Neuron (in vitro differentiated cells): ENCODE data around the gene COMP.

Experiments
- H2AFZ ChIP-seq: one replicate; pipeline ENCODE4 v1.6.1; 2013; ENCODE audit warnings: low read depth, mild to moderate bottlenecking, inconsistent platforms, low read length, moderate library complexity
- H3K27me3 ChIP-seq: one replicate; pipeline ENCODE4 v1.6.1; 2013; ENCODE audit warnings: low read length; ENCODE audit not compliant: insufficient read depth
- H3K36me3 ChIP-seq: one replicate; pipeline ENCODE4 v1.6.1; 2013; ENCODE audit warnings: low read length; ENCODE audit not compliant: insufficient read depth
- H3K4me1 ChIP-seq: one replicate; pipeline ENCODE4 v1.6.1; 2013; ENCODE audit warnings: low read length; ENCODE audit not compliant: insufficient read depth
- H3K4me3 ChIP-seq: 2 replicates; pipeline ENCODE4 v1.5.1; 2013; ENCODE audit warnings: mild to moderate bottlenecking, low read length, moderate library complexity
- H3K9me3 ChIP-seq: one replicate; pipeline ENCODE4 v1.6.1; 2013; ENCODE audit warnings: low read length

The COMP gene

GRCh38 chr19:18750295-18750970, 40.7 kb downstream of the COMP start:
- Histone ChIP-seq H3K9me3 (peaks cover 3% of the 10 kb centered on the region), H3K4me1 (peaks cover 4% of the 10 kb centered on the region), H3K27me3 (no peaks in the 10 kb centered on the region), H3K36me3 (peaks cover 22% of the 10 kb centered on the region), H3K4me3 (no peak overlapping the region), H2AFZ (no peak overlapping the region)

- Histone ChIP-seq H3K27me3 (no peaks in the 10 kb centered on the region), H3K4me1 (peaks cover 4% of the 10 kb centered on the region), H3K4me3 (no peak overlapping the region), H3K9me3 (peaks cover 3% of the 10 kb centered on the region), H2AFZ (no peak overlapping the region), H3K36me3 (peaks cover 19% of the 10 kb centered on the region)
These were observed 41.5 kb downstream of the COMP start for GRCh38 chr19:18749362-18750231.

- no peak overlapping the region for H2AFZ ChIP-seq
- H3K4me3 ChIP-seq = no peak overlapping the region
- no peaks in the 10 kb centered on the region for H3K9me3 ChIP-seq
- no peaks in the 10 kb centered on the region for H3K27me3 ChIP-seq
- peaks cover 14% of the 10 kb centered on the region for H3K36me3 ChIP-seq
- peaks cover 4% of the 10 kb centered on the region for H3K4me1 ChIP-seq
These were observed 44.4 kb downstream of the COMP start for GRCh38 chr19:18746401-18747325.

- peaks cover 4% of the 10 kb centered on the region for H3K4me1 ChIP-seq
- H2AFZ ChIP-seq = no peak overlapping the region
- H3K9me3 ChIP-seq = no peaks in the 10 kb centered on the region
- H3K36me3 ChIP-seq = peaks cover 9% of the 10 kb centered on the region
- H3K27me3 ChIP-seq = no peaks in the 10 kb centered on the region
- no peak overlapping the region for H3K4me3 ChIP-seq
These were observed 45.2 kb downstream of the COMP start for GRCh38 chr19:18745931-18746330.

- Histone ChIP-seq H3K27me3 (no peaks in the 10 kb centered on the region), H3K4me3 (no peak overlapping the region), H3K36me3 (peaks cover 2% of the 10 kb centered on the region), H3K4me1 (peaks cover 4% of the 10 kb centered on the region), H2AFZ (no peak overlapping the region), H3K9me3 (no peaks in the 10 kb centered on the region)
These were observed 45.9 kb downstream of the COMP start for GRCh38 chr19:18745012-18745735.

GRCh38 chr19:18743784-18744418, 47.2 kb downstream of the COMP start:
- no peaks in the 10 kb centered on the region for H3K27me3 ChIP-seq
- no peak overlapping the region for H2AFZ ChIP-seq
- peaks cover 4% of the 10 kb centered on the region for H3K4me1 ChIP-seq
- H3K9me3 ChIP-seq = no peaks in the 10 kb centered on the region
- H3K4me3 ChIP-seq = no peak overlapping the region
- H3K36me3 ChIP-seq = no peaks in the 10 kb centered on the region

GRCh38 chr19:18742838-18743783, 48.0 kb downstream of the COMP start:
- Histone ChIP-seq H3K9me3 (no peaks in the 10 kb centered on the region), H3K4me1 (peaks cover 4% of the 10 kb centered on the region), H2AFZ (no peak overlapping the region), H3K4me3 (no peak overlapping the region), H3K27me3 (no peaks in the 10 kb centered on the region), H3K36me3 (no peaks in the 10 kb centered on the region)

- Histone ChIP-seq H2AFZ (no peak overlapping the region), H3K4me3 (no peak overlapping the region), H3K36me3 (no peaks in the 10 kb centered on the region), H3K9me3 (no peaks in the 10 kb centered on the region), H3K4me1 (peaks cover 4% of the 10 kb centered on the region), H3K27me3 (no peaks in the 10 kb centered on the region)
These were observed 48.8 kb downstream of the COMP start for GRCh38 chr19:18742324-18742723.

GRCh38 chr19:18741124-18742121, 49.7 kb downstream of the COMP start:
- Histone ChIP-seq H3K36me3 (no peaks in the 10 kb centered on the region), H3K9me3 (no peaks in the 10 kb centered on the region), H3K4me1 (peaks cover under 1% of the 10 kb centered on the region), H3K27me3 (no peaks in the 10 kb centered on the region), H3K4me3 (no peak overlapping the region), H2AFZ (no peak overlapping the region)

- H3K9me3 ChIP-seq = no peaks in the 10 kb centered on the region
- H3K27me3 ChIP-seq = no peaks in the 10 kb centered on the region
- no peak overlapping the region for H3K4me3 ChIP-seq
- no peak overlapping the region for H2AFZ ChIP-seq
- no peaks in the 10 kb centered on the region for H3K4me1 ChIP-seq
- H3K36me3 ChIP-seq = no peaks in the 10 kb centered on the region
These were observed 52.0 kb downstream of the COMP start for GRCh38 chr19:18738961-18739690.
